ENCODE measurements around the gene SOX10.

DNA sequence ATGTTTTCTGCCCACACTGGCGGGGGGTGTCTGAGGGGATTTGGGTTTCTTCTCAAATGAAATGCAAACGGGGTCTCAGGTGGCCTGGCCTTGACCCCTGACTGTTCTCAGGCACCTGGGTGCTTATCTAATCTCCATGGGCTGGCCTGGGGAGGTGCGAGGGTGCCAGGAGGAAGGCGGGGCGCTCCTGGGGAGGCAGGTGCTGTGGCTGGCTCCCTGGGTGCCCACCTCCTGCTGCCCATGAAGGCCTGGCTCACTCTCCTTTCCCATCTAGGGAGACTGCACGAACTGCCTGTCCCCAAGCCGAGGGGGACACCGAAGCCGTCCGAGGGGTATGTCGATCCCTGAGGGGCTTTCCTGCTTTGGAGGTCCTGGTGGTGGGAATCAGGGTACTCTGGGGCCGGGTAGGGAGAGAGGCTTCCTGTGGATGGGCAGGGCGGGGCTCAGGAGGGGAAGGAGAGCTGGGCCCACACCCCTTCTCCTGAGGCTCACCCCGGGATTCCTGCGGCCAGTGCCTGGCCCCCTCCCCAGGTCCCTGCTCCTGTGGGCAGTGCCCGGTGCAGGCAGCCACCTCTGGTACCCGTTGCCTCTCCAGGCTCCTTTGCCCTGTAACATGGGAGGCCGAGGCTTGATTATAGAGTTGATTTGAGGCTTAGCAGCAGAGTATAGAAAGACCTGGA is 59.8 kb downstream of the SOX10 start:
- TF ChIP-seq, protein P1, sequence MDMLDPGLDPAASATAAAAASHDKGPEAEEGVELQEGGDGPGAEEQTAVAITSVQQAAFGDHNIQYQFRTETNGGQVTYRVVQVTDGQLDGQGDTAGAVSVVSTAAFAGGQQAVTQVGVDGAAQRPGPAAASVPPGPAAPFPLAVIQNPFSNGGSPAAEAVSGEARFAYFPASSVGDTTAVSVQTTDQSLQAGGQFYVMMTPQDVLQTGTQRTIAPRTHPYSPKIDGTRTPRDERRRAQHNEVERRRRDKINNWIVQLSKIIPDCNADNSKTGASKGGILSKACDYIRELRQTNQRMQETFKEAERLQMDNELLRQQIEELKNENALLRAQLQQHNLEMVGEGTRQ (IDR thresholded peaks at IDR 0.05; ENCODE audit: low read depth, low read length), result no peak
- TF ChIP-seq MAFK (IDR thresholded peaks at IDR 0.05; ENCODE audit: low read depth, low read length) (no peak), CTCF (conservative IDR thresholded peaks at IDR 0.05; ENCODE audit: low read depth, low read length) (no peak), POLR2A (IDR thresholded peaks at IDR 0.05; ENCODE audit: low read depth, low read length) (no peak)
